Stomach (tissue), 9 donors: Measurements from ENCODE around the gene AK1. TPM values are rescaled to one million over a fixed set of nuclear protein-coding genes. Genes with fewer than 3 reads are reported as not detected.

Experiments used
- DNase-seq, 2 donors: peaks; one replicate each; pipeline versions ENCODE4 v3.0.0 to v3.0.0-alpha.2; 2013 to 2019
- H3K27ac ChIP-seq, 5 donors: fragments of 200-600 bp in 4 of 5; sonication (generic) in 4 of 5; one replicate each; pipeline ENCODE4 v1.5.1; 2013 to 2019; ENCODE audit warnings: mild to moderate bottlenecking in 1 of 5, moderate library complexity in 1 of 5
- H3K27me3 ChIP-seq, 3 donors: fragments of 200-600 bp; sonication (generic); one replicate each; pipeline ENCODE4 v1.5.1; 2017 to 2019; ENCODE audit warnings: mixed run types in 1 of 3
- H3K36me3 ChIP-seq, 4 donors: fragments of 200-600 bp; sonication (generic); 1 replicate in 3 of 4; 2 replicates in 1 of 4; pipeline ENCODE4 v1.5.1; 2016 to 2019
- H3K4me1 ChIP-seq, 4 donors: fragments of 200-600 bp; sonication (generic); one replicate each; pipeline ENCODE4 v1.5.1; 2016 to 2019
- H3K4me3 ChIP-seq, 4 donors: fragments of 200-600 bp; sonication (generic) in 3 of 4; one replicate each; pipeline ENCODE4 v1.5.1; 2016 to 2019; ENCODE audit warnings: mild to moderate bottlenecking in 1 of 4
- H3K9me3 ChIP-seq, 4 donors: fragments of 200-600 bp; sonication (generic); one replicate each; pipeline ENCODE4 v1.5.1; 2016 to 2019
- EP300 ChIP-seq: sonication (generic); formaldehyde crosslinking; IDR thresholded peaks from one replicate; pipeline ENCODE4 v1.6.1; 2017; ENCODE audit warnings: antibody characterized with exemption
- POLR2A ChIP-seq, 4 donors: fragments of 450-650 bp; IDR thresholded peaks; one replicate each; pipeline ENCODE4 v1.6.1; 2016; ENCODE audit warnings: antibody characterized with exemption in 4 of 4, control low read depth in 2 of 4, mild to moderate bottlenecking in 1 of 4, moderate library complexity in 1 of 4
- POLR2AphosphoS5 ChIP-seq, 3 donors: sonication (generic); formaldehyde crosslinking; IDR thresholded peaks; one replicate each; pipeline ENCODE4 v1.6.1; 2016; ENCODE audit warnings: antibody characterized with exemption in 3 of 3
- WGBS, 5 donors: extraction: QIAGEN DNeasy Blood & Tissue Kit in 3 of 5; methylation state at CpG; one replicate each; pipeline versions ENCODE4 v1.1.5 to v1.1.7; 2013 to 2018; 5-methylcytosine and 5-hydroxymethylcytosine counted together
- intact Hi-C: fragments of 100-400 bp; cut with DNase I; formaldehyde crosslinking; loops from one replicate; pipeline ENCODE4 v1.15.1; 2023; ENCODE audit warnings: low total_unique reads
- polyA plus RNA-seq, 3 donors: library from polyadenylated mRNA; stranded (reverse); fragments of 200-250 nt; gene quantifications; one replicate each; pipeline ENCODE4 v1.2.3, GENCODE V29; 2013
- total RNA-seq, 5 donors: library from RNA; depleted of rRNA; stranded (reverse); fragments of >200 nt; gene quantifications; one replicate each; pipeline versions ENCODE4 v1.1.0 to v1.2.3, GENCODE V29; 2014 to 2016
- TF ChIP-seq, protein P1 (sequence below), 7 experiments: fragments of 450-650 bp in 4 of 7; fragments of 200-600 bp in 3 of 7; sonication (generic) in 3 of 7; IDR thresholded peaks; one replicate each; pipeline ENCODE4 v1.5.1; 2016 to 2019; ENCODE audit warnings: antibody characterized with exemption in 7 of 7, control low read depth in 2 of 7, mild to moderate bottlenecking in 1 of 7
- donor health status: healthy with polysubstance abuse.
- donor health status: Bipolar disorder and iron deficiency.
- donor health status: healthy.

AK1 gene
- total and polyA plus RNA-seq, 8 donors: 7.2 to 92.1 (median 64.4) TPM; not detected in 1

DNA sequence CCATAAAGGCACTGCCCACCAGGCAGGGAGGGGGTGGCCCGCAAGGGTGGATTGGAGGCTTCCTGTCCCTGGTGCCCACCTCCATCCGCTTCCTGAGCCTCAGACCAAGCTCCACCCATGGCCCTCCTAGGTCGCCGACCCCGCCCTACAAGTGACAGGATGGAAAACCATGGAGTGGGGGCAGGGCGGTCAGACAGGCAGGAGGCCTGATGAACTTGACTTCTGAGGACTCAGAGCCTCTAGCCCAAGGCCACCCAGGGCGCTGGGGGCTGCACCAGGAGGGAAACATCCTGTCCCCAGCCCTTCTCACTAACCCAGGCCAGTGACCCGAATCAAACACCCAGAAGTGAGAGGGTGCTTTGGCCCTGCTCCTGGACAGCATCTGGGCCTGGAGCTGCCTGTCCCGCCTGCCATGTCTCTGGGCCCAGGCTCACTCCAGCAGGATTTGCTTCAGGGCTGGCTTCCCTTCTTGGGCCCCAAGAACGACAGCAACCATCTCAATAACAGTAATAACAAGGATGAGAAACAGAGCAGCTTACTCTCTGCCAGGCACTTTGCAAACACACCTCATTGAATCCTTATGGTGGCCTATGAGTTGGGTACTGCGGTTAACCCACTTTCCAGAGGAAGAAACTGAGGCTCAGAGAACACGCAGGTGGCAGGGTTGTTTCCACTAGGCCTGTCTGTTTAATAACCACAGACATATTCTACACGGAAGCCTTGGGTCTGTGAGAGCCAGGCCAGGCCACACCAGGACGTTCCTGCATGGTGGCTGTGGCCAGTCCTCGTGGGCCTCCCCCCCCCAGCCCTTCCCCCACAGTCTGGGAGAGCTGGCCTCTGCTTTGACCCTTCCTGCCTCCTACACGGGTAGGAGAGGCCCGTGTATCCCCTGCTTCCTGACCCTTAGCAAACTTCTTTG, 26.3 kb upstream of the AK1 start:
- H3K4me3 ChIP-seq: peak overlapping the region in 1 of 4 donors; percentile 10
- 36 to 57% (median 43%) methylated on average over 9 to 17 of the region's 17 CpGs for WGBS, 5 donors
- H3K4me1 ChIP-seq: peaks cover 42 to 77% (median 68%) of the 10 kb centered on the region in 4 donors
- no peaks in the 10 kb centered on the region for H3K9me3 ChIP-seq
- TF ChIP-seq POLR2AphosphoS5 (IDR thresholded peaks at IDR 0.05): peak in 2 of 3 donors; percentile 13 to 48
- no peak for TF ChIP-seq POLR2A (IDR thresholded peaks at IDR 0.05)
- H3K27ac ChIP-seq: peak overlapping the region; percentile 65 to 86 (median 77)
- peaks cover 5 to 13% (median 12%) of the 10 kb centered on the region in 4 donors for H3K36me3 ChIP-seq
- peak; percentile 68 to 89 for DNase-seq
- intact Hi-C loops: no loop called here
- no peaks in the 10 kb centered on the region for H3K27me3 ChIP-seq

DNA sequence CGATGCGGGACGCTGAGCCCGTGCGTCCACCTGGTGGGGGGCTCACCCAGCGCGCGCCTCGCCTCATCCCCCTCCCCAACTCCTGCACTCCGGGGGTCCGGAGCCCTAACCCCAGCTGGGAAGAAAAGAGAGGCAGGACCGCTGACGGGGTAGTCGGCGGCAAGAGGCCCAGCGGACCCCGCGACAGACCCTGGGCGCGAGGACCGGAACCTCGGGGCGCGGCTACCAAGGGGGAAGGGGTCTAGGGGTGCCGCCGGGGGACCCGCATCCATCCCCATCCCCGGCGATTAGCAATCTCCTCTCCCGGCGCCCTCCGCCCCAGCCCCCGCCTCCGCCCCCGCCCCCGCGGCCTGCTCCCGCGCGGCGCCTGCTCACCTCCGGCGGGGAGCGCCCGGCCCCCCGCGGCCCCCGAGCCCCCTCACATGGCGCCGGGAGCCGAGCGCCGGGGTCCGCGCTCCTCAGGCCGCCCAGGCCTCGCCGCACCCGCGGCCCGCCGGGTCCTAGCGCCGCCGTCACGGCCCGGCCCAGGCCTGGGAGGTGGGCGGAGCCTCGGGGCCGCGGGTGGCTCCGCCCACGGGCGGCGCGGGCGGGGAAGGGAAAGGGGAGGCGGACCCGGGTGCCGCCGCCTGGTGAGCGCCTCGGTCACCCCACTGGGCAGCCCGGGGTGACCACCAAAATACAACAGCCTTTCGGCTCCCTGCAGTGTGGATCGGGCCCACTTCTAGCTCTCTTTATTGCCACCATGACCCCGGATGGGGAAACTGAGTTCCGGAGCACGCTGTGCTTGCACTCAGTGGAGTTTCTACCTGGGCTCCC, 21.9 kb upstream of the AK1 start, which contains the start of gene ST6GALNAC6:
ST6GALNAC6 (minus strand) TSS at position 476 of the 816 bp plus-strand sequence. CDS start 1,622 bp downstream, outside the sequence.
- TF ChIP-seq EP300: no peak
- peak in 1 of 3 donors; percentile 35 for TF ChIP-seq POLR2AphosphoS5 (IDR thresholded peaks at IDR 0.05)
- Histone ChIP-seq H3K36me3 (peaks cover 14 to 23% (median 20%) of the 10 kb centered on the region in 4 donors), H3K27ac (peak within 1 kb of the TSS; percentile 80 to 95 (median 91)), H3K27me3 (no peaks in the 10 kb centered on the region), H3K9me3 (peaks cover 0 to 5% (median under 1%) of the 10 kb centered on the region in 4 donors), H3K4me3 (peak within 1 kb of the TSS; percentile 78 to 97 (median 89)), H3K4me1 (peaks cover 45 to 77% (median 68%) of the 10 kb centered on the region in 4 donors)
- peak; percentile 78 to 94 for DNase-seq
- 0 to 1% (median 1%) methylated on average over 30 to 85 of the region's 89 CpGs for WGBS, 5 donors
- intact Hi-C loops: no loop called here

DNA sequence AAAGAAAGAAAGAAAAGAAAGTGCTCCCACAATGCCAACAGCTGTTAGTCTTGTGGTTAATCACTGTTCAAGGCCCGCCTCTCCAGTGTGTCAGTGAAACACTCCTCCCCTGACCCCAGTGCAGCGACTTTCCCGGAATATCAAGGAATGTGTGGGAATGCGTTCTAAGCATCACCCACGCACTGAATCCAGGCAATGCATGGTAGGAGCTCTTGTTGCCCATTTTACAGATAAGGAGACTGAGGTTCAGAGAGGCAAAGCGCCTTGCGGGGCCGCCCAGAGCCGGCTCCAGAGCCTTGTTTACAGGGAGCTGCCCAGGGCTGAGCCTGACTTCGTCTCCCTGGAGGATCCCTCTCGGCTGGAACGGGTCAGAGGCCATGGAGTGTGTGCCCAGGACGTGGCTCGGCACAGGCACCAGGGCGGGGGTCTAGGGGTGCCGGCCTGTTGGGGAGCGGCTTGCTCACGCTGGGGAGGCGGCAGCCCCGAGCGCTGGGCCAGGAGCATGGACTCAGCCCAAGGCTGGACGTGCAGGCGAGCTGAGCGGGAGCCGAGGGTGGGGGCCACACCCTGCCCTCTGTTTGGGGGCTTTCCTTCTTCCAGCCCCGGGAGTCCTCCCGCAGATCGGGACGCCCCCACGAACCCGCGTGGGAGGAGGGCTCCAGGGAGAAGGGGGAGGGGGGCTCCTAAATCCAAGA, 21.1 kb upstream of the AK1 start:
- H3K27me3 ChIP-seq: no peaks in the 10 kb centered on the region
- peak in 1 of 2 donors; percentile 82 for DNase-seq
- H3K4me3 ChIP-seq: peak overlapping the region; percentile 78 to 97 (median 89)
- H3K36me3 ChIP-seq: peaks cover 22 to 31% (median 28%) of the 10 kb centered on the region in 4 donors
- intact Hi-C loops: no loop called here
- H3K9me3 ChIP-seq: peaks cover 0 to 12% (median 4%) of the 10 kb centered on the region in 4 donors
- H3K27ac ChIP-seq: peak overlapping the region; percentile 80 to 95 (median 91)
- WGBS, 5 donors: 8 to 12% (median 11%) methylated on average over 15 to 32 of the region's 32 CpGs
- peaks cover 38 to 69% (median 61%) of the 10 kb centered on the region in 4 donors for H3K4me1 ChIP-seq
- TF ChIP-seq EP300: no peak
- TF ChIP-seq POLR2AphosphoS5 (IDR thresholded peaks at IDR 0.05): peak; percentile 9 to 74 (median 49)

DNA sequence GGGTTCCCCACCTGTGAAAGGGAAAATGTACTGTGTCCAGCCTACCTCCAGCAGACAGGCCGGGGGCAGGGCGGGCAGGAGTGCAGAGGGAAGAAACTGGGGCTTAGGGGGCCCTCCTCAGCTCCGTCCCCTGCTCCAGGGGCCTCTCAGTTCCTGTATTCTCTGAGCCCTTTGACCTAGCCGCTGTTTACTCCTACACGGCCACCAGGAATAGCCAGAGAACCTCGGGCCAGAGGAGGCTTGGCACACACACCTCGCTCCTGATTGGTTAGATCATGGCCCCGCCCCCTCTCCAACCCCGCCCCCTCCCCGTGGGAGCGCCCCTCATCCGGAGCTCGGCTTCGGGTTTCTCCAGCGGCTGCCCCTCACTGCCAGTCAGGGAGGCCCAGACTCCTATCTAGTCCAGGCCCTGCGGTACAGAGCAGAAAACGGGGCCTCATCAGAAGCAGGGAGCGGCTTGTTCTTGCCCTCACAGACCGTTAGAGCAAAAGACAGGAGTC, 19.8 kb upstream of the AK1 start:
- H3K27ac ChIP-seq: peak overlapping the region; percentile 33 to 95 (median 91)
- H3K27me3 ChIP-seq: no peaks in the 10 kb centered on the region
- peaks cover 33 to 59% (median 54%) of the 10 kb centered on the region in 4 donors for H3K4me1 ChIP-seq
- intact Hi-C loops: no loop called here
- WGBS, 5 donors: 4 to 19% (median 11%) methylated on average over 4 to 19 of the region's 19 CpGs
- peaks cover 0 to 22% (median 14%) of the 10 kb centered on the region in 4 donors for H3K9me3 ChIP-seq
- peak; percentile 80 to 90 for DNase-seq
- H3K4me3 ChIP-seq: peak overlapping the region; percentile 34 to 96 (median 80)
- TF ChIP-seq POLR2AphosphoS5 (IDR thresholded peaks at IDR 0.05): peak in 1 of 3 donors; percentile 12
- TF ChIP-seq POLR2A (IDR thresholded peaks at IDR 0.05): no peak
- peaks cover 34 to 44% (median 41%) of the 10 kb centered on the region in 4 donors for H3K36me3 ChIP-seq

DNA sequence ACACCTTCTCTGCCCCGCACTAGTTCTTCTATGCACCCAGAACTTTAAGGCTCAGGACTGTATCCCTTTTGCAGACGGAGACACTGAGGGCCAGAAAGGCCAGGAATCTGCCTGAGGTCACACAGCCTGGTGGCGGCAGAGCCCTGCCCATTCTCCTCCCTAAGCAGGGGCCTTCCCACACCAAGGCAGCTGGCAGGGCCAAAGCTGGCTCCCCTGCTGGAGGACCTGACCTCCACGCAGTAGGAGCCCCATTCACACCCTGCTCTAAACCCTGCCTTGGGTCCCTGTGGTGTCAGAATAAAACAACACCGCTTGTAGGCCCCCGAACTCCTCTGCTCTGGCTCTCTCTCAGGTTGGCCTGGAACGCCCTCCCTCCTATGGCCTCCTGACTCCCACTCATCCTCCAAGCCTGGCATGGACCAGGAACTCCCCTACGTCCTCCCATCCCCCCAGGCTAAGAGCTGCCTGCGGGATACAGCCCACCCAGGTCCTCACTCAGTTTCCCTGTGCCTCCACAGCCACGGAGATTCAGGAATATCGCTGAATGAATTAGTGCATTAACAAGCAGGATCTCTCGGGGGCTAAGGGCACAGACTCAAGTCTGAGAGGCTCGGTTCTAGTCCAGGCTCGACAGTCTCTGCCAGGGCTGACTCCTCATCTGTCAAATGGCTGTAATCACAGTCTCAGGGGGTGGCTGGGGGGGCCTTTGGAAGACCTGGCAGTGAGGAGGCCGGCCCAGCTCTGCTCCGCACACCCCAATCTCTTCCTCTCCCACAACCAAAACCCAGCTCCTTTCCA, 19.1 kb upstream of the AK1 start:
- intact Hi-C loops: no loop called here
- peaks cover 0 to 22% (median 14%) of the 10 kb centered on the region in 4 donors for H3K9me3 ChIP-seq
- H3K27me3 ChIP-seq: no peaks in the 10 kb centered on the region
- DNase-seq: no peak
- peak overlapping the region; percentile 34 to 96 (median 80) for H3K4me3 ChIP-seq
- peaks cover 33 to 56% (median 50%) of the 10 kb centered on the region in 4 donors for H3K4me1 ChIP-seq
- WGBS, 5 donors: 63 to 78% (median 71%) methylated on average over 15 to 16 of the region's 16 CpGs
- peaks cover 38 to 51% (median 47%) of the 10 kb centered on the region in 4 donors for H3K36me3 ChIP-seq
- H3K27ac ChIP-seq: peak overlapping the region in 4 of 5 donors; percentile 90 to 95 (median 92)
- no peak for TF ChIP-seq EP300
- TF ChIP-seq POLR2AphosphoS5 (IDR thresholded peaks at IDR 0.05): no peak
- TF ChIP-seq, protein P1, sequence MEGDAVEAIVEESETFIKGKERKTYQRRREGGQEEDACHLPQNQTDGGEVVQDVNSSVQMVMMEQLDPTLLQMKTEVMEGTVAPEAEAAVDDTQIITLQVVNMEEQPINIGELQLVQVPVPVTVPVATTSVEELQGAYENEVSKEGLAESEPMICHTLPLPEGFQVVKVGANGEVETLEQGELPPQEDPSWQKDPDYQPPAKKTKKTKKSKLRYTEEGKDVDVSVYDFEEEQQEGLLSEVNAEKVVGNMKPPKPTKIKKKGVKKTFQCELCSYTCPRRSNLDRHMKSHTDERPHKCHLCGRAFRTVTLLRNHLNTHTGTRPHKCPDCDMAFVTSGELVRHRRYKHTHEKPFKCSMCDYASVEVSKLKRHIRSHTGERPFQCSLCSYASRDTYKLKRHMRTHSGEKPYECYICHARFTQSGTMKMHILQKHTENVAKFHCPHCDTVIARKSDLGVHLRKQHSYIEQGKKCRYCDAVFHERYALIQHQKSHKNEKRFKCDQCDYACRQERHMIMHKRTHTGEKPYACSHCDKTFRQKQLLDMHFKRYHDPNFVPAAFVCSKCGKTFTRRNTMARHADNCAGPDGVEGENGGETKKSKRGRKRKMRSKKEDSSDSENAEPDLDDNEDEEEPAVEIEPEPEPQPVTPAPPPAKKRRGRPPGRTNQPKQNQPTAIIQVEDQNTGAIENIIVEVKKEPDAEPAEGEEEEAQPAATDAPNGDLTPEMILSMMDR (IDR thresholded peaks at IDR 0.05): no peak
- TF ChIP-seq POLR2A (IDR thresholded peaks at IDR 0.05): no peak
